Mucosa of descending colon (tissue), 3 donors: Measurements from ENCODE around the gene CEP112. TPM values are rescaled to one million over a fixed set of nuclear protein-coding genes. Genes with fewer than 3 reads are reported as not detected.

Source experiments
- ATAC-seq: fragments of 200-7000 bp; cut with Tn5 transposase; one replicate; pipeline ENCODE4 v1.9.1; 2020; ENCODE audit warnings: mild to moderate bottlenecking, moderate library complexity
- DNase-seq, 3 donors: peaks; one replicate each; pipeline ENCODE4 v3.0.0-alpha.2; 2020
- H3K36me3 ChIP-seq: fragments of 200-600 bp; one replicate; pipeline ENCODE4 v1.8.0; 2021; ENCODE audit warnings: low read depth, mild to moderate bottlenecking
- H3K4me1 ChIP-seq: fragments of 200-600 bp; one replicate; pipeline ENCODE4 v1.8.0; 2021; ENCODE audit warnings: low read depth, mild to moderate bottlenecking
- H3K4me3 ChIP-seq: fragments of 200-600 bp; one replicate; pipeline ENCODE4 v1.8.0; 2021; ENCODE audit warnings: mild to moderate bottlenecking
- H3K9me3 ChIP-seq: fragments of 200-600 bp; one replicate; pipeline ENCODE4 v1.8.0; 2021; ENCODE audit warnings: mild to moderate bottlenecking
- intact Hi-C, 2 donors: fragments of 100-400 bp; cut with DNase I in 1 of 2; cut with micrococcal nuclease in 1 of 2; formaldehyde crosslinking; loops; one replicate each; pipeline versions ENCODE4 v1.11.0 to v1.11.1; 2022; cut with DNase I, micrococcal nuclease
- total RNA-seq, 3 donors: library from RNA; stranded (reverse); fragmentation: NEBNext Ultra II Directional in 2 of 3; extraction: Animal tissue kit (Norgen Biotek cat#: 25700) in 2 of 3; gene quantifications; one replicate each; pipeline versions ENCODE4 v1.2.1 to v1.2.4, GENCODE V29; 2021 to 2023
- TF ChIP-seq, protein P1 (sequence below): fragments of 200-600 bp; IDR thresholded peaks from one replicate; pipeline ENCODE4 v1.8.0; 2022; ENCODE audit warnings: antibody characterized with exemption, mild to moderate bottlenecking
- donor health status: DM: no; HTN: no; CAD: no; lungs with moderate emphysema.
- donor health status: DM: no; HTN: no; CAD: no.
- donor health status: DM: no; HTN: yes; CAD: no.

The CEP112 gene
- total RNA-seq, 3 donors from 2014 or later, result 6.3 to 18.5 (median 7.0) TPM

GRCh38 chr17:65696739-65697394 lies 495.1 kb downstream of the CEP112 start:
- TF ChIP-seq, protein P1, sequence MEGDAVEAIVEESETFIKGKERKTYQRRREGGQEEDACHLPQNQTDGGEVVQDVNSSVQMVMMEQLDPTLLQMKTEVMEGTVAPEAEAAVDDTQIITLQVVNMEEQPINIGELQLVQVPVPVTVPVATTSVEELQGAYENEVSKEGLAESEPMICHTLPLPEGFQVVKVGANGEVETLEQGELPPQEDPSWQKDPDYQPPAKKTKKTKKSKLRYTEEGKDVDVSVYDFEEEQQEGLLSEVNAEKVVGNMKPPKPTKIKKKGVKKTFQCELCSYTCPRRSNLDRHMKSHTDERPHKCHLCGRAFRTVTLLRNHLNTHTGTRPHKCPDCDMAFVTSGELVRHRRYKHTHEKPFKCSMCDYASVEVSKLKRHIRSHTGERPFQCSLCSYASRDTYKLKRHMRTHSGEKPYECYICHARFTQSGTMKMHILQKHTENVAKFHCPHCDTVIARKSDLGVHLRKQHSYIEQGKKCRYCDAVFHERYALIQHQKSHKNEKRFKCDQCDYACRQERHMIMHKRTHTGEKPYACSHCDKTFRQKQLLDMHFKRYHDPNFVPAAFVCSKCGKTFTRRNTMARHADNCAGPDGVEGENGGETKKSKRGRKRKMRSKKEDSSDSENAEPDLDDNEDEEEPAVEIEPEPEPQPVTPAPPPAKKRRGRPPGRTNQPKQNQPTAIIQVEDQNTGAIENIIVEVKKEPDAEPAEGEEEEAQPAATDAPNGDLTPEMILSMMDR, result no peak
- no peak for DNase-seq
- intact Hi-C loops, result no loop called here
- no peak overlapping the region for H3K4me3 ChIP-seq
- H3K36me3 ChIP-seq, result no peaks in the 10 kb centered on the region
- no peaks in the 10 kb centered on the region for H3K4me1 ChIP-seq
- ATAC-seq, result no peak
- H3K9me3 ChIP-seq, result no peaks in the 10 kb centered on the region

DNA sequence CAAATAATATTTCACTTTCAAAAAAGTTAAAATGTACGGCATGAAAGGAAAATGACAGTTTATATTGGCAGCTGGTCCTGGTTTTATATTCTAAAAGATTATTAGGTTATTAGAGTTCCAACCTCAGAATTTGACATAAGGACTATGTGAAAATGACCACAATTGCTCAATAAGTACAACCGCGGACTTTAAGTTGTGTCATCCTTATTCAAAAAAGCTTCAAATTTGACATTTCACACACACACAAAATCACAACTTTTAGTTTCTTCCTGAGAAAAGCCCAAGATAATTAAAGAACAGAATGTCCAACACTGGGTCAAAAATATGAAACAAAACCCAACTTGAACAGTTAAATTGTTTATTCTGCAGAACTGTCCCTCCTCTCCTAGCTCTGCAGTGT lies 497.3 kb downstream of the CEP112 start:
- H3K9me3 ChIP-seq, result no peaks in the 10 kb centered on the region
- intact Hi-C loops, result no loop called here
- TF ChIP-seq, protein P1, result no peak
- H3K4me1 ChIP-seq, result no peaks in the 10 kb centered on the region
- H3K36me3 ChIP-seq, result no peaks in the 10 kb centered on the region
- no peak overlapping the region for H3K4me3 ChIP-seq
- DNase-seq, result no peak
- ATAC-seq, result no peak

GRCh38 chr17:65690626-65691310 lies 501.2 kb downstream of the CEP112 start:
- Histone ChIP-seq H3K9me3 (no peaks in the 10 kb centered on the region), H3K36me3 (no peaks in the 10 kb centered on the region), H3K4me1 (no peaks in the 10 kb centered on the region), H3K4me3 (no peak overlapping the region)
- intact Hi-C loops, result no loop called here
- TF ChIP-seq, protein P1, result no peak
- ATAC-seq (no peak), DNase-seq (no peak)

DNA sequence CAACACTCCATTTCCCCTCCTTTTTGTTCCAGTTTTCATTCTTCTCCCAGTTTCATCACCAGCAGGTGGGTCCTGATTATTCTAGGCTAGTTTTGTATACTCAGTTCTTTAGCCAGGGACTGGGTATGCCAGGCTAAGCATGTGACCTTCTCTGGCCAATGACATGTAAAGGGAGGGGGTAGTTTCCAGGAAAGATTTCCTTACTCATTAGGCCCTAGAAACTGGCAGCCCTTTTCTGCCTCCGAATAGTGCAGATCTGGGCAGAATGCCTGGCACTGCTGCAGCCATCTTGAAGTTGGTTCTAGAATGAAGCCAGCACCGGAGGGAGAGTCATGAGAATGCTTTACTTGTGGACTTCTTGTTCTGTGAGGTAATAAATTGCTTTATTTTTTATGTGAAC lies 503.6 kb downstream of the CEP112 start:
- no peak for DNase-seq
- no peaks in the 10 kb centered on the region for H3K9me3 ChIP-seq
- H3K36me3 ChIP-seq, result no peaks in the 10 kb centered on the region
- no peaks in the 10 kb centered on the region for H3K4me1 ChIP-seq
- TF ChIP-seq, protein P1, result no peak
- H3K4me3 ChIP-seq, result no peak overlapping the region
- no peak for ATAC-seq
- intact Hi-C loops, result no loop called here

DNA sequence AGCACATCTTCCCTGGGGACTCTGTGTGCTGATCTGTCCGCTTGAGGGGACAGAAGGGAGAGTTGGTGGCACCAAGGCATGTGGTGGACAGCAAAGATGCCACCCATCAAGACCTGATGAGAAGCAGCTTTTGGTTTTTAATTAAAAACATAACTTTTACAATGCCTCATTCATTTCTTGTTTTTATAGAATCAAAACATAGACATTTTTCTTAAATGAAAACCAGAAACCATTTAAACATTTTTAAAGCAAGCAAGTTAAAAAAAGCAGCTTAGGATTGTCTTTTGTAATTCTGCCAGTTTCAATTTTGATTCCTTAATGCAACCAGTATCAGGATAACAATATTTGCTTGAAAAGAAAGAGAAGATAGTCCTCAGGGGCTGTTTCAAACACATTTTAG lies 506.8 kb downstream of the CEP112 start:
- intact Hi-C loops, result no loop called here
- H3K9me3 ChIP-seq, result no peaks in the 10 kb centered on the region
- DNase-seq, result no peak
- no peaks in the 10 kb centered on the region for H3K4me1 ChIP-seq
- H3K4me3 ChIP-seq, result no peak overlapping the region
- no peaks in the 10 kb centered on the region for H3K36me3 ChIP-seq
- TF ChIP-seq, protein P1, result no peak
- ATAC-seq, result no peak
